ENCODE results near the gene XPR1. TPM values are rescaled to one million over a fixed set of nuclear protein-coding genes. Genes with fewer than 3 reads are reported as not detected.

XPR1 gene
- total RNA-seq, 1 donor from 2014 or later, result 25.4 TPM

DNA sequence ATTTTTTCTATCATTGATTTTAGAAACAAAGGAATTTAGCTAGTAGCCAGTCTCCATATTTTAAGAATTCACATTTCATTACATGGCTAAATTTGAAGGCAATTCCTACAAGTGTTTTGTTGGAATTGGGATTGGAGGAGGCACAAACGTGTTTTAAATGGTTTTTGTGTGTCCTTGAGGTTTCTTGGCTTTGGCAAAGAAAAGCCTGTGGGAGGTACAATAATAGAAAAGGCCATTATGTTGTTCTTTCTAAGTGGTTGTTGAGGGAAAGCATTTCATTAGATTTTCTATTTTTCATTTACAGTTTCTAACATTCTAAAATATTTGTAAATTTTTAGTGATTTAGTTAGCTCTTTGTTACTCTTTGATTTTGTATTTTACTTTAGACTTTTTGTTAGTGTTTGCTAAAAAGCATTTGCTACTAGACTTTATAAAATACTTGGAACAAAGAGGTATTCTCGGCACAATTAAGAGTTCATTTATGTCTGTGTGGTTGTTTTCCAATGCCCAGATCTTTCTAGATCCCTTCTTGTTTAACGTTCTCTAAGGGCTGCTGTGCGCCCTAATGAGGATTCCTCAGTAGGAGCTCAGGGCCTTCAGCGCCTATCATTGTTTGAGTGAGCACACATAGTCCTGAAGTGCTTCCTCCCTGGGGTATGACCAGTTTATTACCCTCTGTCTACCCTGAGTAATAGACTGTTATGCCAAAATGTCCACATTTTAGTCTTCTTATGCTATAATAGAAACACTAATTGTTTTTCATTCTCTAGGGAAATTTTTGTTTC is 210.9 kb downstream of the XPR1 start:
- TF ChIP-seq, protein P1, sequence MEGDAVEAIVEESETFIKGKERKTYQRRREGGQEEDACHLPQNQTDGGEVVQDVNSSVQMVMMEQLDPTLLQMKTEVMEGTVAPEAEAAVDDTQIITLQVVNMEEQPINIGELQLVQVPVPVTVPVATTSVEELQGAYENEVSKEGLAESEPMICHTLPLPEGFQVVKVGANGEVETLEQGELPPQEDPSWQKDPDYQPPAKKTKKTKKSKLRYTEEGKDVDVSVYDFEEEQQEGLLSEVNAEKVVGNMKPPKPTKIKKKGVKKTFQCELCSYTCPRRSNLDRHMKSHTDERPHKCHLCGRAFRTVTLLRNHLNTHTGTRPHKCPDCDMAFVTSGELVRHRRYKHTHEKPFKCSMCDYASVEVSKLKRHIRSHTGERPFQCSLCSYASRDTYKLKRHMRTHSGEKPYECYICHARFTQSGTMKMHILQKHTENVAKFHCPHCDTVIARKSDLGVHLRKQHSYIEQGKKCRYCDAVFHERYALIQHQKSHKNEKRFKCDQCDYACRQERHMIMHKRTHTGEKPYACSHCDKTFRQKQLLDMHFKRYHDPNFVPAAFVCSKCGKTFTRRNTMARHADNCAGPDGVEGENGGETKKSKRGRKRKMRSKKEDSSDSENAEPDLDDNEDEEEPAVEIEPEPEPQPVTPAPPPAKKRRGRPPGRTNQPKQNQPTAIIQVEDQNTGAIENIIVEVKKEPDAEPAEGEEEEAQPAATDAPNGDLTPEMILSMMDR (IDR thresholded peaks at IDR 0.05; ENCODE audit: insufficient read depth, low read length, poor library complexity, severe bottlenecking), result no peak
- Histone ChIP-seq H3K36me3 (ENCODE audit: control insufficient read depth, insufficient read depth, low read length) (no peaks in the 10 kb centered on the region), H3K4me3 (ENCODE audit: low read depth, low read length) (no peak overlapping the region), H3K27me3 (ENCODE audit: control insufficient read depth, insufficient read depth, low read length) (no peaks in the 10 kb centered on the region)
- DNase-seq (ENCODE audit: low read depth), result no peak

DNA sequence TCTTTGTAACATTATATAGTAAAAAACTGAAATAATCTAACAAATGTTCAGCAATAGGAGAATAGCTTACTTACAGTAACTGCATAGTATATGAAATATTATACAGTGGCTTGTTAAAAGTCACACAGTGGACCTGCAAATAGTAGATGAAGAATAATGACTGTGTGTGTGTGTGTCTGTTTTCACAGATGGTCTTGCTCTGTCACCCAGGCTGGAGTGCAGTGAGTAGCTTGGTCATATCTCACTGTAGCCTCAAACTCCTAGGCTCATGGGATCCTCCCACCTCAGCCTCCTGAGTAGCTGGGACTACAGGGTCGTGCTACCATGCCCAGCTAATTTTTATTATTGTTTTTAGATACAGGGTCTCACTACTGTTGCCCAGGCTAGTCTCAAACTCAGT is 213.5 kb downstream of the XPR1 start:
- TF ChIP-seq, protein P1 (IDR thresholded peaks at IDR 0.05; ENCODE audit: insufficient read depth, low read length, poor library complexity, severe bottlenecking), result no peak
- no peak for DNase-seq (ENCODE audit: low read depth)
- H3K4me3 ChIP-seq (ENCODE audit: low read depth, low read length), result no peak overlapping the region
- no peaks in the 10 kb centered on the region for H3K36me3 ChIP-seq (ENCODE audit: control insufficient read depth, insufficient read depth, low read length)
- H3K27me3 ChIP-seq (ENCODE audit: control insufficient read depth, insufficient read depth, low read length), result no peaks in the 10 kb centered on the region

DNA sequence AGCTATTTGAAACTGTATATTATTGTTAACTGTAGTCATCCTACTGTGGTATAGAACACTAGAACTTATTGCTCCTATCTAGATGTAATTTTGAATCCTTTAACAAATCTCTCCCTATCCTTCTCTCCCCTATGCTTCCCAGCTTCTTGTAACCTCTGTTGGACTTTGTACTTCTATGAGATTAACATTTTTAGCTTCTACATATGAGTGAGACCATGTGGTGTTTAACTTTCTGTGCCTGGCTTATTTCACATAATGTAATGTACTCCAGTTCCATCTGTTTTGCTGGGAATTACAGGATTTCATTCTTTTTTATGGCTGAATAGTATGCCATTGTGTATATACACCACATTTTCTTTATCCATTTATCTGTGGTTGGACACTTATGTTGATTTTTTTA is 216.4 kb downstream of the XPR1 start:
- TF ChIP-seq, protein P1 (IDR thresholded peaks at IDR 0.05; ENCODE audit: insufficient read depth, low read length, poor library complexity, severe bottlenecking), result no peak

DNA sequence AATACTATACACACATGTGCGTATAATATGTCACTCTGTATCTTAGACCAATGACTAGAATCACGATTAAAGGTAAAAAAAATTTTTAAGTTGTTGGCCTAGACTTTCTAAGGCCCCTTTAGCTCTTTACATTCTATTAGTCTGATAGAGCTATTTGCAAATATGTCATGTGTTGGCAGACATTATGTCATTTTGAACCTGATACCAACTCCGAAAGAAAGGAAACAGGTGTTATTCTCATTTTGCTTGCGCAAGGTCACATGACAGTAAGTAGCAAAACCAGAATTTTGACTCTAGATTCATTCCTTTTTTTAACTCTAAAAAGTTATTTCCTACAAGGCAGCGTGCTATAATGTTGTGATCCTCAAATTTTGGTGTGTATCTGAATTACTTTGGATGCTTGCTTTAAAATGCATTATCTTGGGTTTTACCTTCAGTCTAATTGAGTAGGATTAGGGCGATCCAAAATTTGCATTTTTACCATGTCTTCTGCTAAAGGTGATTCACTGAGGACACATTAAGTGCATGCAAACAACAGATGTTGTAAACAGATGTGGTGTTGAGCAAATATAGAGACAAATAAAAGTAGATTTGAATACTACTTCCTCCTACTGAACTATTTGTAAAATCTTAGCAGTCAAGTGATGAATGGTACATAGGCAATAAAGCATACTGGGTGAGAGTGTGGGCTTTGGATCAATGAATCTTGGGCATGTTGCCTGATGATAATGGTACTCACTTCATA is 217.4 kb downstream of the XPR1 start:
- H3K36me3 ChIP-seq (ENCODE audit: control insufficient read depth, insufficient read depth, low read length), result no peaks in the 10 kb centered on the region
- no peaks in the 10 kb centered on the region for H3K27me3 ChIP-seq (ENCODE audit: control insufficient read depth, insufficient read depth, low read length)
- TF ChIP-seq, protein P1 (IDR thresholded peaks at IDR 0.05; ENCODE audit: insufficient read depth, low read length, poor library complexity, severe bottlenecking), result no peak
- no peak for DNase-seq (ENCODE audit: low read depth)
- no peak overlapping the region for H3K4me3 ChIP-seq (ENCODE audit: low read depth, low read length)

More for the DNA sequence above, 216.4 kb downstream of the XPR1 start:
- Histone ChIP-seq H3K36me3 (ENCODE audit: control insufficient read depth, insufficient read depth, low read length) (no peaks in the 10 kb centered on the region), H3K27me3 (ENCODE audit: control insufficient read depth, insufficient read depth, low read length) (no peaks in the 10 kb centered on the region), H3K4me3 (ENCODE audit: low read depth, low read length) (no peak overlapping the region)
- DNase-seq (ENCODE audit: low read depth), result no peak

DNA sequence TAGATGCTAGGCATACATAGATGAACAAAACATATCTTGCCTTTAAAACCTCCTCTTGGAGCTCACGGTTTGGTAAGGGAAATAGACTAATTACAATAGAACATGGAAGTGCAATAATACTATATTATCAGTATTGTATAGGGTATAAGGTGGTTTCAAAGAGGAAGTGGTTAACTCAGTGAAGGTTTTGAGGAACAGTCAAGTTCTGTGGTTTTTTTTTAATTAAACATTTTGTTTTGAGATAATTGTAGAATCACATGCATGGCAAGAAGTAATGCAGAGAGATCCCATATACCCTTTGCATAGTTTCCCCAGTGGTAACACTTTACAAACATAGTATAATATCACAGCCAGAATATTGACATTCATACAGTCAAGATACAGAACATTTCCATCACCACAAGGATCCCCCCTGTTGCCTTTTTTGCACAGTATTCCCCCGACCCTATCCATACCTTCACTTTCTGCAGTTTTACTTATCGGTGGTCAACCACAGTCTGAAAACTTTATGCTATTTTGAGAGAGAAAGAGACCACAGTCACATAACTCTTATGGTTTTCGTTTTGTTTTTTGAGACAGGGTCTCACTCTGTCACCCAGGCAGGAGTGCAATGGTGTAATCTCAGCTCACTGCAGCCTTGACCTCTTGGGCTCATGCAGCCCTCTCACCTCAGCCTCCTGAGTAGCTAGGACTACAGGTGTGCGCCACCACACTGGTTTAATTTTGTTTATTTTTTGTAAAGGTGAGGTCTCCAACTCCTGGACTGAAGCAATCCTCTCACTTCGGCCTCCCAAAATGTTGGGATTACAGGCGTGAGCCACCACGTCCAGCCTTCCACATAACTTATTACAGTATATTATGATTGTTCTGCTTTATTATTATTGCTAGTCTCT is 220.4 kb downstream of the XPR1 start:
- DNase-seq (ENCODE audit: low read depth), result no peak
- no peak overlapping the region for H3K4me3 ChIP-seq (ENCODE audit: low read depth, low read length)
- no peaks in the 10 kb centered on the region for H3K27me3 ChIP-seq (ENCODE audit: control insufficient read depth, insufficient read depth, low read length)
- H3K36me3 ChIP-seq (ENCODE audit: control insufficient read depth, insufficient read depth, low read length), result no peaks in the 10 kb centered on the region
- TF ChIP-seq, protein P1 (IDR thresholded peaks at IDR 0.05; ENCODE audit: insufficient read depth, low read length, poor library complexity, severe bottlenecking), result no peak
